Measurements from ENCODE around the gene NNT.
"Not testable (repeated sequence)": the region's sequence is repeated elsewhere in the genome, so short reads cannot be mapped to it uniquely, and the experiment has no call there.

NNT gene

GRCh38 chr5:43694027-43694426 lies 91.0 kb downstream of the NNT start:
- no peak overlapping the region for H3K4me3 ChIP-seq (ENCODE audit: low read depth, low read length)
- DNase-seq (ENCODE audit: low read depth, low spot score), result no peak
- in situ Hi-C loops (cut with HindIII; ENCODE audit: low sequenced_read_pairs), result no loop called here
- TF ChIP-seq CTCF (IDR thresholded peaks at IDR 0.05; ENCODE audit: low read depth, low read length), result no peak

GRCh38 chr5:43696444-43696843 lies 93.5 kb downstream of the NNT start:
- in situ Hi-C loops (cut with HindIII; ENCODE audit: low sequenced_read_pairs); DNase-seq (ENCODE audit: low read depth, low spot score); H3K4me3 ChIP-seq (ENCODE audit: low read depth, low read length): not testable (repeated sequence)

DNA sequence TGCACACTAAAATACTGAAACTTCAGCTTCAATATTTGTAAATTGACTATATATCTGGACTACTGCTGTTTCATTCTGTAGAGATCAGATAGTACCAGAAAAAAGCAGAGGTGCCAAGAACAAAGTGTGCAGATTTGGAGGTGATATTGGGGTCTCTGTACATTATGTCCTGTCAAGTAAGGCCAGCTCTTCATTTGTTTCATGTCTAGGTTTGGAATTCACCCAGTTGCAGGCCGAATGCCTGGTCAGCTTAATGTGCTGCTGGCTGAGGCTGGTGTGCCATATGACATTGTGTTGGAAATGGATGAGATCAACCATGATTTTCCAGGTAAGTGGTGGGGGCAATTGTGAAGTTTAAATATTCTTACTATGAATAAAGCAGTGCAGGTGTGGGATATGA lies 96.9 kb downstream of the NNT start:
- DNase-seq (ENCODE audit: low read depth, low spot score), result no peak
- no peak overlapping the region for H3K4me3 ChIP-seq (ENCODE audit: low read depth, low read length)
- TF ChIP-seq CTCF (IDR thresholded peaks at IDR 0.05; ENCODE audit: low read depth, low read length), result no peak
- in situ Hi-C loops (cut with HindIII; ENCODE audit: low sequenced_read_pairs), result no loop called here

DNA sequence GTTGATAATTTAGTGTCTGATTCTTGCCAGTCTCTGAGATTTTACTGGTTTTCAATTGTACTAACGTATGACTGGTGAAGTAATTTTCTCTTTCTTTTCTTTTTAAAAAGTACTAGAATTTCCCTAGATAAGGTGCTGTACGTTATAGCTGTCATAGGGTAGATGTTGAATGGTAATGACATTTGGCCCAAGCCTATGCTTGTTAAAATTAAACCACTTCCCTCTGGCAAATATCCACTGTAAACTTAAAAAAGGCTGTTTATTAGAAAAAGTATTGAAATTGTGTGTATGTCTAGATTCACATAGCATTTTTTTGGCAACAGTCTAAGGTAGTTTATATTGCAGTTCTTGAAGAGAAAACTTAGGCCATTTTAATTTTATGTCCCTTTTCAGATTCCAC lies 97.6 kb downstream of the NNT start:
- no peak for DNase-seq (ENCODE audit: low read depth, low spot score)
- in situ Hi-C loops (cut with HindIII; ENCODE audit: low sequenced_read_pairs), result no loop called here
- no peak for TF ChIP-seq CTCF (IDR thresholded peaks at IDR 0.05; ENCODE audit: low read depth, low read length)
- H3K4me3 ChIP-seq (ENCODE audit: low read depth, low read length), result no peak overlapping the region

GRCh38 chr5:43701227-43701626 lies 98.2 kb downstream of the NNT start:
- no peak for TF ChIP-seq CTCF (IDR thresholded peaks at IDR 0.05; ENCODE audit: low read depth, low read length)
- no peak for DNase-seq (ENCODE audit: low read depth, low spot score)
- H3K4me3 ChIP-seq (ENCODE audit: low read depth, low read length), result no peak overlapping the region
- in situ Hi-C loops (cut with HindIII; ENCODE audit: low sequenced_read_pairs), result no loop called here

GRCh38 chr5:43702293-43702692 lies 99.3 kb downstream of the NNT start:
- DNase-seq (ENCODE audit: low read depth, low spot score), result no peak
- TF ChIP-seq CTCF (IDR thresholded peaks at IDR 0.05; ENCODE audit: low read depth, low read length), result no peak
- in situ Hi-C loops (cut with HindIII; ENCODE audit: low sequenced_read_pairs), result no loop called here
- no peak overlapping the region for H3K4me3 ChIP-seq (ENCODE audit: low read depth, low read length)

DNA sequence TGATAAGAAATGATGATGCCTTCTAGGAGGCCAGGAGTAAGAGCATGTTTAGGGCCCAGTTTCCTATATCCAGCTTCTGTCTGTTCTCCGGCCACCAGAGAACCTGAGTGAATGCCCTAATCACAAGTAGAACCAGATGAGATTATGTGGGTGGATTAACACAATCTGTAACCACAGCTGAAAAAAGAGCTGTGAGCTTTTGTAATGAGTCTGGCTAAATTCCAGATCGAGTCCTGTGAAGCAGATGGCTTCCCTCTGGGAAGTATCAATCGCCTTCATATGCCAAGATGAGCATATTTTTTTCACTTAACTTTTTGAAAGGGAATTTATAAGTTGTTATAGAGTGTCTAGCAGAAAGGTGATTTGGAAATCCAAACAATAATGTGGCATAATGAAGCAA lies 99.8 kb downstream of the NNT start:
- DNase-seq (ENCODE audit: low read depth, low spot score), result peak; percentile 5
- no peak for TF ChIP-seq CTCF (IDR thresholded peaks at IDR 0.05; ENCODE audit: low read depth, low read length)
- in situ Hi-C loops (cut with HindIII; ENCODE audit: low sequenced_read_pairs), result no loop called here
- H3K4me3 ChIP-seq (ENCODE audit: low read depth, low read length), result no peak overlapping the region
